GM12878 (cell line): ENCODE measurements around the gene PRRX1. TPM values are rescaled to one million over a fixed set of nuclear protein-coding genes. Genes with fewer than 3 reads are reported as not detected.
A peak's percentile ranks its signal among the peaks of the same experiment; 100 is the strongest.

Source experiments
- ATAC-seq: fragments of 200-7000 bp; cut with Tn5 transposase; 3 replicates; pipeline ENCODE4 v1.9.1; 2020; ENCODE audit warnings: mild to moderate bottlenecking, moderate library complexity
- BruUV-seq: library from RNA; stranded (reverse); fragments of 400-500 nt; replicated peaks from 2 replicates; lab custom pipeline; 2021; lab: Mats Ljungman, UMichigan
- CTCF ChIA-PET: fragments of 300-600 bp; sonication (Branson Sonifier 250); formaldehyde crosslinking; extraction: SDS; loops from one replicate; lab custom pipeline; 2021; ENCODE audit warnings: inconsistent platforms; lab: Yijun Ruan, JAX
- POLR2A ChIA-PET: fragments of 350-600 bp; formaldehyde crosslinking; extraction: SDS; loops from one replicate; lab custom pipeline; 2021; ENCODE audit warnings: inconsistent platforms; lab: Charles Lee
- RAD21 ChIA-PET: fragments of 300-600 bp; sonication (Branson Sonifier 250); formaldehyde crosslinking; loops from one replicate; lab custom pipeline; 2023; ENCODE audit warnings: antibody characterized with exemption; ENCODE audit not compliant: unreplicated experiment; lab: Charles Lee
- SMC1A ChIA-PET: fragments of 300-600 bp; sonication (Branson Sonifier 250); formaldehyde crosslinking; loops from one replicate; lab custom pipeline; 2023; ENCODE audit not compliant: unreplicated experiment, uncharacterized antibody; lab: Charles Lee
- DNase-seq: peaks from one replicate; pipeline ENCODE4 v3.0.0-alpha.2; 2011; ENCODE audit warnings: low read depth, low spot score
- FAIRE-seq: peaks from 3 replicates; lab custom pipeline; 2011; peaks lifted over from hg19 to GRCh38; lab: Jason Lieb, UNC
- H2AFZ ChIP-seq: 2 replicates; pipeline ENCODE4 v1.6.0; 2011; ENCODE audit warnings: low read depth, low read length, control low read depth; ENCODE audit not compliant: control insufficient read depth
- H3K27ac ChIP-seq: 2 replicates; pipeline ENCODE4 v1.5.1; 2011; ENCODE audit warnings: control low read depth; ENCODE audit not compliant: control insufficient read depth, insufficient read depth
- H3K27me3 ChIP-seq, 2 experiments: replicated peaks in 1 of 2; 2 replicates each; pipeline versions ENCODE4 v1.6.0 to v1.6.1; 2011; ENCODE audit warnings: low read length in 1 of 2; ENCODE audit not compliant: control insufficient read depth in 2 of 2, insufficient read depth in 2 of 2
- H3K36me3 ChIP-seq, 2 experiments: 2 replicates each; pipeline ENCODE4 v1.5.1; 2011; ENCODE audit warnings: low read length in 1 of 2; ENCODE audit not compliant: control insufficient read depth in 2 of 2, insufficient read depth in 2 of 2
- H3K4me1 ChIP-seq: 2 replicates; pipeline ENCODE4 v1.6.1; 2011; ENCODE audit warnings: mild to moderate bottlenecking, low read length, moderate library complexity, mixed read lengths; ENCODE audit not compliant: control insufficient read depth, insufficient read depth
- H3K4me2 ChIP-seq: 2 replicates; pipeline ENCODE4 v1.6.0; 2011; ENCODE audit warnings: control low read depth; ENCODE audit not compliant: control insufficient read depth, insufficient read depth
- H3K4me3 ChIP-seq: fragments of 200-600 bp; sonication (generic); 2 replicates; pipeline ENCODE4 v1.5.1; 2016
- H3K79me2 ChIP-seq: 2 replicates; pipeline ENCODE4 v1.6.0; 2011; ENCODE audit warnings: low read length; ENCODE audit not compliant: control insufficient read depth, insufficient read depth
- H3K9ac ChIP-seq: 2 replicates; pipeline ENCODE4 v1.8.0; 2011; ENCODE audit warnings: low read length, control low read depth, mixed read lengths; ENCODE audit not compliant: control insufficient read depth, insufficient read depth
- H3K9me3 ChIP-seq: replicated peaks from 3 replicates; pipeline ENCODE4 v1.5.1; 2011; ENCODE audit warnings: mild to moderate bottlenecking, low read length; ENCODE audit not compliant: control insufficient read depth, insufficient read depth
- H4K20me1 ChIP-seq: 2 replicates; pipeline ENCODE4 v1.6.0; 2011; ENCODE audit not compliant: control insufficient read depth, insufficient read depth
- ATF7 ChIP-seq: fragments of 450-650 bp; IDR thresholded peaks from 2 replicates; pipeline ENCODE4 v1.6.1; 2016; ENCODE audit warnings: low read depth, mild to moderate bottlenecking
- ZBED1 ChIP-seq: IDR thresholded peaks from 2 replicates; pipeline ENCODE4 v1.6.1; 2016; ENCODE audit warnings: borderline replicate concordance
- WGBS: methylation state at CpG from one replicate; pipeline ENCODE4 v1.1.6; 2016; ENCODE audit warnings: low lambda C conversion rate; ENCODE audit not compliant: insufficient replicate concordance, insufficient coverage; ENCODE audit errors: missing lambda C conversion rate; 5-methylcytosine and 5-hydroxymethylcytosine counted together
- in situ Hi-C: fragments of 300-500 bp; cut with MboI; formaldehyde crosslinking; loops from 9 replicates; pipeline ENCODE4 v1.14.3; 2018; ENCODE audit warnings: mixed read lengths
- intact Hi-C: fragments of 100-400 bp; cut with micrococcal nuclease; formaldehyde crosslinking; loops from one replicate; pipeline ENCODE4 v1.14.2; 2022; ENCODE audit not compliant: unreplicated experiment
- polyA plus RNA-seq, 11 experiments: library from polyadenylated mRNA; depleted of rRNA in 4 of 11; unstranded in 6 of 11; stranded (reverse) in 5 of 11; fragments of >200 nt; fragmentation: Nextera tagmentation in 4 of 11; fragmentation: Illumina TruSeq in 1 of 11; extraction: Ambion mirVana in 4 of 11; extraction: Trizol in 1 of 11; gene quantifications; 1 replicate in 1 of 11; 2 replicates in 10 of 11; pipeline versions ENCODE4 v1.2.1 to v1.2.3, GENCODE V29; 2011 to 2016; ENCODE audit warnings: inconsistent platforms in 2 of 11, missing spikeins in 2 of 11, low read depth in 1 of 11
- total RNA-seq, 4 experiments: library from RNA; depleted of rRNA in 3 of 4; stranded (reverse); fragments of >200 nt in 3 of 4; fragmentation: Illumina TruSeq in 1 of 4; extraction: Trizol in 1 of 4; gene quantifications; 2 replicates each; pipeline versions ENCODE4 v1.2.1 to v1.2.3, GENCODE V29; 2013 to 2021
- TF ChIP-seq, protein P1 (sequence below): IDR thresholded peaks from 2 replicates; pipeline ENCODE4 v1.6.1; 2012; ENCODE audit warnings: mild to moderate bottlenecking, low read depth, low read length

PRRX1 gene
- total and polyA plus RNA-seq, 10 of the 15 experiments (the other 5 are each of a cell fraction or from before 2014, with no cell fraction given), result 0.42 to 64.6 (median 1.5) TPM

GRCh38 chr1:170768929-170769328, 105.0 kb downstream of the PRRX1 start:
- intact Hi-C loops, result loop anchor here (5.0 kb wide), 1 partner anchor 158 kb away; no protein-coding TSS in a partner anchor
- ChIA-PET POLR2A (no interaction called here), SMC1A (interaction anchor here (1.4 kb wide), 1 partner anchor 113 kb away, joined by 5 read pairs; no protein-coding TSS in a partner anchor), CTCF (interaction anchor here (1.8 kb wide), 1 partner anchor 113 kb away, joined by 6 read pairs; no protein-coding TSS in a partner anchor), RAD21 (no interaction called here)
- WGBS, result 45% methylated on average over 1 of the region's 1 CpG
- DNase-seq, result no peak
- no peaks in the 10 kb centered on the region for H3K4me1 ChIP-seq
- no peaks in the 10 kb centered on the region for H3K79me2 ChIP-seq
- no peaks in the 10 kb centered on the region for H4K20me1 ChIP-seq
- H2AFZ ChIP-seq, result no peak overlapping the region
- H3K4me3 ChIP-seq, result no peak overlapping the region
- BruUV-seq, result no TSS peak
- H3K9me3 ChIP-seq, result no peaks in the 10 kb centered on the region
- TF ChIP-seq, protein P1, sequence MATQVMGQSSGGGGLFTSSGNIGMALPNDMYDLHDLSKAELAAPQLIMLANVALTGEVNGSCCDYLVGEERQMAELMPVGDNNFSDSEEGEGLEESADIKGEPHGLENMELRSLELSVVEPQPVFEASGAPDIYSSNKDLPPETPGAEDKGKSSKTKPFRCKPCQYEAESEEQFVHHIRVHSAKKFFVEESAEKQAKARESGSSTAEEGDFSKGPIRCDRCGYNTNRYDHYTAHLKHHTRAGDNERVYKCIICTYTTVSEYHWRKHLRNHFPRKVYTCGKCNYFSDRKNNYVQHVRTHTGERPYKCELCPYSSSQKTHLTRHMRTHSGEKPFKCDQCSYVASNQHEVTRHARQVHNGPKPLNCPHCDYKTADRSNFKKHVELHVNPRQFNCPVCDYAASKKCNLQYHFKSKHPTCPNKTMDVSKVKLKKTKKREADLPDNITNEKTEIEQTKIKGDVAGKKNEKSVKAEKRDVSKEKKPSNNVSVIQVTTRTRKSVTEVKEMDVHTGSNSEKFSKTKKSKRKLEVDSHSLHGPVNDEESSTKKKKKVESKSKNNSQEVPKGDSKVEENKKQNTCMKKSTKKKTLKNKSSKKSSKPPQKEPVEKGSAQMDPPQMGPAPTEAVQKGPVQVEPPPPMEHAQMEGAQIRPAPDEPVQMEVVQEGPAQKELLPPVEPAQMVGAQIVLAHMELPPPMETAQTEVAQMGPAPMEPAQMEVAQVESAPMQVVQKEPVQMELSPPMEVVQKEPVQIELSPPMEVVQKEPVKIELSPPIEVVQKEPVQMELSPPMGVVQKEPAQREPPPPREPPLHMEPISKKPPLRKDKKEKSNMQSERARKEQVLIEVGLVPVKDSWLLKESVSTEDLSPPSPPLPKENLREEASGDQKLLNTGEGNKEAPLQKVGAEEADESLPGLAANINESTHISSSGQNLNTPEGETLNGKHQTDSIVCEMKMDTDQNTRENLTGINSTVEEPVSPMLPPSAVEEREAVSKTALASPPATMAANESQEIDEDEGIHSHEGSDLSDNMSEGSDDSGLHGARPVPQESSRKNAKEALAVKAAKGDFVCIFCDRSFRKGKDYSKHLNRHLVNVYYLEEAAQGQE, result peak; percentile 76; the same call in 1 of the 2 replicates
- TF ChIP-seq ZBED1 (no peak), ATF7 (no peak)
- ATAC-seq, result no peak
- no peaks in the 10 kb centered on the region for H3K27me3 ChIP-seq
- H3K9ac ChIP-seq, result no peak overlapping the region
- no peak for FAIRE-seq
- in situ Hi-C loops, result no loop called here
- no peak overlapping the region for H3K4me2 ChIP-seq
- no peaks in the 10 kb centered on the region for H3K36me3 ChIP-seq
- H3K27ac ChIP-seq, result no peak overlapping the region
